Upper lobe of left lung (tissue), 6 donors: ENCODE measurements around the gene KLK2. TPM values are rescaled to one million over a fixed set of nuclear protein-coding genes. Genes with fewer than 3 reads are reported as not detected.

ENCODE experiments used
- ATAC-seq, 2 donors: fragments of 200-7000 bp; cut with Tn5 transposase; one replicate each; pipeline ENCODE4 v1.9.1; 2022; ENCODE audit warnings: mild to moderate bottlenecking in 2 of 2, moderate library complexity in 2 of 2; ENCODE audit not compliant: low FRiP score in 2 of 2
- DNase-seq, 2 donors: peaks; one replicate each; pipeline ENCODE4 v3.0.0-alpha.2; 2019 to 2020
- H3K27ac ChIP-seq, 4 donors: fragments of 200-600 bp; sonication (generic); one replicate each; pipeline ENCODE4 v1.5.1; 2016 to 2019
- H3K27me3 ChIP-seq, 4 donors: fragments of 200-600 bp; sonication (generic); one replicate each; pipeline ENCODE4 v1.5.1; 2017 to 2019
- H3K36me3 ChIP-seq, 4 donors: fragments of 200-600 bp; sonication (generic); one replicate each; pipeline ENCODE4 v1.5.1; 2016 to 2019
- H3K4me1 ChIP-seq, 4 donors: fragments of 200-600 bp; sonication (generic); one replicate each; pipeline ENCODE4 v1.5.1; 2018 to 2019
- H3K4me3 ChIP-seq, 4 donors: fragments of 200-600 bp; sonication (generic); one replicate each; pipeline ENCODE4 v1.5.1; 2017 to 2019; ENCODE audit warnings: mild to moderate bottlenecking in 2 of 4, moderate library complexity in 1 of 4
- H3K9me3 ChIP-seq, 4 donors: fragments of 200-600 bp; sonication (generic); one replicate each; pipeline ENCODE4 v1.5.1; 2018 to 2019
- CTCF ChIP-seq, 6 experiments: fragments of 450-650 bp in 4 of 6; fragments of 200-600 bp in 2 of 6; sonication (generic) in 2 of 6; IDR thresholded peaks; one replicate each; pipeline ENCODE4 v1.5.1; 2016 to 2019; ENCODE audit warnings: antibody characterized with exemption in 6 of 6
- EP300 ChIP-seq, 4 donors: sonication (generic); formaldehyde crosslinking; IDR thresholded peaks; one replicate each; pipeline ENCODE4 v1.5.1; 2017; ENCODE audit warnings: antibody characterized with exemption in 4 of 4, control low read depth in 2 of 4
- POLR2A ChIP-seq, 4 donors: fragments of 450-650 bp; IDR thresholded peaks; one replicate each; pipeline ENCODE4 v1.5.1; 2016 to 2017; ENCODE audit warnings: antibody characterized with exemption in 4 of 4, mild to moderate bottlenecking in 2 of 4
- POLR2AphosphoS5 ChIP-seq, 2 donors: sonication (generic); formaldehyde crosslinking; IDR thresholded peaks; one replicate each; pipeline ENCODE4 v1.5.1; 2017; ENCODE audit warnings: antibody characterized with exemption in 2 of 2
- WGBS, 2 donors: methylation state at CpG; one replicate each; pipeline ENCODE4 v1.1.5; 2017 to 2018; 5-methylcytosine and 5-hydroxymethylcytosine counted together
- total RNA-seq, 6 donors: library from RNA; depleted of rRNA in 4 of 6; stranded (reverse); fragments of >200 nt in 4 of 6; gene quantifications; one replicate each; pipeline versions ENCODE4 v1.1.0 to v1.2.1, GENCODE V29; 2016 to 2021
- donor health status: DM: no; HTN: no; CAD: no; lungs with moderate emphysema.
- donor health status: DM: no; HTN: yes; CAD: no; lungs with severe emphysema.

The KLK2 gene
- not detected for total RNA-seq

GRCh38 chr19:50873056-50873455, at the start of gene KLK2:
Gene KLK2, plus strand, starts transcription at chr19:50873439. Its CDS starts 35 bp downstream, at chr19:50873474.
- Histone ChIP-seq H3K36me3 (no peaks in the 10 kb centered on the region), H3K27me3 (no peaks in the 10 kb centered on the region), H3K9me3 (no peaks in the 10 kb centered on the region), H3K27ac (no peak within 1 kb of the TSS), H3K4me1 (no peaks in the 10 kb centered on the region), H3K4me3 (no peak within 1 kb of the TSS)
- WGBS, 2 donors = 67% methylated on average over 2 to 3 of the region's 3 CpGs
- TF ChIP-seq EP300 (IDR thresholded peaks at IDR 0.05) (no peak), CTCF (IDR thresholded peaks at IDR 0.05) (no peak), POLR2AphosphoS5 (IDR thresholded peaks at IDR 0.05) (no peak), POLR2A (IDR thresholded peaks at IDR 0.05) (no peak)
- ATAC-seq (peak in 1 of 2 donors; percentile 22), DNase-seq (no peak)

- peaks cover 0 to 10% (median 0%) of the 10 kb centered on the region in 4 donors for H3K27me3 ChIP-seq
- no peaks in the 10 kb centered on the region for H3K36me3 ChIP-seq
- H3K9me3 ChIP-seq = no peaks in the 10 kb centered on the region
- peak in 1 of 2 donors; percentile 78 for DNase-seq
- TF ChIP-seq POLR2A (IDR thresholded peaks at IDR 0.05) = no peak
- TF ChIP-seq CTCF (IDR thresholded peaks at IDR 0.05) = no peak
- TF ChIP-seq POLR2AphosphoS5 (IDR thresholded peaks at IDR 0.05) = no peak
- no peak for TF ChIP-seq EP300 (IDR thresholded peaks at IDR 0.05)
- H3K27ac ChIP-seq = no peak overlapping the region
- H3K4me3 ChIP-seq = no peak overlapping the region
- 77 to 81% methylated on average over 39 to 43 of the region's 43 CpGs for WGBS, 2 donors
- no peaks in the 10 kb centered on the region for H3K4me1 ChIP-seq
- no peak for ATAC-seq
These were observed 46.6 kb upstream of the KLK2 start for GRCh38 chr19:50826492-50827240.

GRCh38 chr19:50827476-50827875, 45.8 kb upstream of the KLK2 start:
- Histone ChIP-seq H3K27ac (no peak overlapping the region), H3K4me3 (no peak overlapping the region), H3K36me3 (no peaks in the 10 kb centered on the region), H3K9me3 (no peaks in the 10 kb centered on the region), H3K4me1 (no peaks in the 10 kb centered on the region), H3K27me3 (peaks cover 0 to 5% (median 0%) of the 10 kb centered on the region in 4 donors)
- DNase-seq = no peak
- TF ChIP-seq EP300 (IDR thresholded peaks at IDR 0.05) = no peak
- no peak for TF ChIP-seq POLR2A (IDR thresholded peaks at IDR 0.05)
- no peak for TF ChIP-seq POLR2AphosphoS5 (IDR thresholded peaks at IDR 0.05)
- no peak for TF ChIP-seq CTCF (IDR thresholded peaks at IDR 0.05)
- 82% methylated on average over 14 of the region's 14 CpGs for WGBS, 2 donors
- no peak for ATAC-seq

DNA sequence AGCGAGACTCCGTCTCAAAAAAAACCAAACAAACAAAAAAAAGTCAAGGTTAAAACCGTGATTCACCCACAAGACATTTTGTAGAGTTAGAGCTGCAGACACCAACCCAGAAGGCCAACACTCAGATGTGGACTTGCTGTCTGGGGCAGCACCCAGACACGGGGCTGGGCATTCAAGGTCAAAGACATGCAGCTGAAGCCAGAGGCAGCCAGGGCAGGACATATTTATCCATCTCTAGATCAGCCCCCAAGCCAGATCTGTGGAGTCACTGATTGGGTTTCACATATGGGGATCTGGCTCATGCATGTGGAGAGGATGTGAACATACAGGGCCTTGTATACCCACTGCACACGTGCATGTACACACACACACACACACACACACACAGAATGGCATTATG, 43.4 kb upstream of the KLK2 start:
- ATAC-seq (no peak), DNase-seq (no peak)
- Histone ChIP-seq H3K36me3 (no peaks in the 10 kb centered on the region), H3K27ac (no peak overlapping the region), H3K4me3 (no peak overlapping the region), H3K27me3 (no peaks in the 10 kb centered on the region), H3K4me1 (no peaks in the 10 kb centered on the region), H3K9me3 (no peaks in the 10 kb centered on the region)
- no peak for TF ChIP-seq POLR2AphosphoS5 (IDR thresholded peaks at IDR 0.05)
- no peak for TF ChIP-seq EP300 (IDR thresholded peaks at IDR 0.05)
- TF ChIP-seq POLR2A (IDR thresholded peaks at IDR 0.05) = no peak
- no peak for TF ChIP-seq CTCF (IDR thresholded peaks at IDR 0.05)
- 69 to 77% methylated on average over 5 of the region's 5 CpGs for WGBS, 2 donors
